NCI-H748 (cell line): Measurements from ENCODE around the gene SLC13A1.
"Not testable (repeated sequence)": the region's sequence is repeated elsewhere in the genome, so short reads cannot be mapped to it uniquely, and the experiment has no call there.

ENCODE experiments used
- DNase-seq: peaks from one replicate; lab custom pipeline; 2025; ENCODE audit not compliant: unreplicated experiment; lab: John Stamatoyannopoulos, UW

Gene SLC13A1

GRCh38 chr7:123131140-123131539, 68.6 kb downstream of the SLC13A1 start:
- no peak for DNase-seq

- no peak for DNase-seq
Observed at GRCh38 chr7:123126691-123127090, 73.1 kb downstream of the SLC13A1 start.

GRCh38 chr7:123126171-123126570, 73.6 kb downstream of the SLC13A1 start:
- DNase-seq, result no peak

GRCh38 chr7:123125231-123125630, 74.5 kb downstream of the SLC13A1 start:
- DNase-seq, result no peak

GRCh38 chr7:123122916-123123315, 76.9 kb downstream of the SLC13A1 start:
- no peak for DNase-seq

- no peak for DNase-seq
Observed at GRCh38 chr7:123120286-123120685, 79.5 kb downstream of the SLC13A1 start.

GRCh38 chr7:123115331-123115730, 84.4 kb downstream of the SLC13A1 start:
- DNase-seq, result no peak

GRCh38 chr7:123114288-123114687, 85.5 kb downstream of the SLC13A1 start:
- DNase-seq, result no peak

- no peak for DNase-seq
Observed at GRCh38 chr7:123112833-123113232, 86.9 kb downstream of the SLC13A1 start.

GRCh38 chr7:123099712-123100111, 100.1 kb downstream of the SLC13A1 start:
- no peak for DNase-seq

GRCh38 chr7:123096976-123097375, 102.8 kb downstream of the SLC13A1 start:
- peak; percentile 23 for DNase-seq

GRCh38 chr7:123096434-123096833, 103.3 kb downstream of the SLC13A1 start:
- no peak for DNase-seq

- no peak for DNase-seq
Observed at GRCh38 chr7:123090456-123090855, 109.3 kb downstream of the SLC13A1 start.

GRCh38 chr7:123086910-123087309, 112.9 kb downstream of the SLC13A1 start:
- DNase-seq, result not testable (repeated sequence)

- DNase-seq, result not testable (repeated sequence)
Observed at GRCh38 chr7:123084861-123085260, 114.9 kb downstream of the SLC13A1 start.

- no peak for DNase-seq
Observed at GRCh38 chr7:123079021-123079420, 120.7 kb downstream of the SLC13A1 start.

GRCh38 chr7:123075838-123076467, 123.8 kb downstream of the SLC13A1 start:
- DNase-seq, result no peak

GRCh38 chr7:123070702-123071286, 129.0 kb downstream of the SLC13A1 start:
- peak; percentile 49 for DNase-seq

- DNase-seq, result no peak
Observed at GRCh38 chr7:123067814-123068213, 132.0 kb downstream of the SLC13A1 start.
